ENCODE measurements around the gene EVPL.

EVPL gene

GRCh38 chr17:76000016-76000754 lies 26.9 kb downstream of the EVPL start:
- no peak for DNase-seq (ENCODE audit: low read depth, low spot score)
- H3K9ac ChIP-seq (ENCODE audit: insufficient read length): no peak overlapping the region
- no peak overlapping the region for H3K4me3 ChIP-seq
- TF ChIP-seq FOXP2 (optimal IDR thresholded peaks at IDR 0.05; ENCODE audit: control extremely low read depth, extremely low read length, insufficient read depth) (no peak), POLR2AphosphoS5 (IDR thresholded peaks at IDR 0.05; ENCODE audit: borderline replicate concordance, low read depth, low read length) (no peak), EZH2 (IDR thresholded peaks at IDR 0.05) (no peak)
- H3K27ac ChIP-seq: no peak overlapping the region
- no peaks in the 10 kb centered on the region for H3K36me3 ChIP-seq (ENCODE audit: insufficient read depth, low read length)
- H3K9me3 ChIP-seq (ENCODE audit: low read depth, low read length): no peaks in the 10 kb centered on the region

- H3K9me3 ChIP-seq (ENCODE audit: low read depth, low read length): no peaks in the 10 kb centered on the region
- H3K9ac ChIP-seq (ENCODE audit: insufficient read length): no peak overlapping the region
- no peaks in the 10 kb centered on the region for H3K36me3 ChIP-seq (ENCODE audit: insufficient read depth, low read length)
- DNase-seq (ENCODE audit: low read depth, low spot score): no peak
- no peak overlapping the region for H3K27ac ChIP-seq
- no peak for TF ChIP-seq EZH2 (IDR thresholded peaks at IDR 0.05)
- no peak for TF ChIP-seq POLR2AphosphoS5 (IDR thresholded peaks at IDR 0.05; ENCODE audit: borderline replicate concordance, low read depth, low read length)
- TF ChIP-seq FOXP2 (optimal IDR thresholded peaks at IDR 0.05; ENCODE audit: control extremely low read depth, extremely low read length, insufficient read depth): no peak
- H3K4me3 ChIP-seq: no peak overlapping the region
Observed at GRCh38 chr17:75998327-75998795, 28.7 kb downstream of the EVPL start.

- no peaks in the 10 kb centered on the region for H3K9me3 ChIP-seq (ENCODE audit: low read depth, low read length)
- no peak overlapping the region for H3K4me3 ChIP-seq
- DNase-seq (ENCODE audit: low read depth, low spot score): no peak
- no peaks in the 10 kb centered on the region for H3K36me3 ChIP-seq (ENCODE audit: insufficient read depth, low read length)
- H3K27ac ChIP-seq: no peak overlapping the region
- TF ChIP-seq FOXP2 (optimal IDR thresholded peaks at IDR 0.05; ENCODE audit: control extremely low read depth, extremely low read length, insufficient read depth): no peak
- TF ChIP-seq EZH2 (IDR thresholded peaks at IDR 0.05): no peak
- no peak for TF ChIP-seq POLR2AphosphoS5 (IDR thresholded peaks at IDR 0.05; ENCODE audit: borderline replicate concordance, low read depth, low read length)
- no peak overlapping the region for H3K9ac ChIP-seq (ENCODE audit: insufficient read length)
Observed at GRCh38 chr17:75996665-75997590, 30.2 kb downstream of the EVPL start.

GRCh38 chr17:75995385-75995925 lies 31.7 kb downstream of the EVPL start:
- Histone ChIP-seq H3K9me3 (ENCODE audit: low read depth, low read length) (no peaks in the 10 kb centered on the region), H3K9ac (ENCODE audit: insufficient read length) (no peak overlapping the region), H3K4me3 (no peak overlapping the region), H3K36me3 (ENCODE audit: insufficient read depth, low read length) (no peaks in the 10 kb centered on the region; the same call in 1 of the 2 replicates), H3K27ac (no peak overlapping the region)
- DNase-seq (ENCODE audit: low read depth, low spot score): no peak
- TF ChIP-seq FOXP2 (optimal IDR thresholded peaks at IDR 0.05; ENCODE audit: control extremely low read depth, extremely low read length, insufficient read depth): no peak
- no peak for TF ChIP-seq EZH2 (IDR thresholded peaks at IDR 0.05)
- TF ChIP-seq POLR2AphosphoS5 (IDR thresholded peaks at IDR 0.05; ENCODE audit: borderline replicate concordance, low read depth, low read length): no peak

- H3K27ac ChIP-seq: no peak overlapping the region
- no peaks in the 10 kb centered on the region for H3K9me3 ChIP-seq (ENCODE audit: low read depth, low read length)
- no peak for DNase-seq (ENCODE audit: low read depth, low spot score)
- TF ChIP-seq POLR2AphosphoS5 (IDR thresholded peaks at IDR 0.05; ENCODE audit: borderline replicate concordance, low read depth, low read length) (no peak), FOXP2 (optimal IDR thresholded peaks at IDR 0.05; ENCODE audit: control extremely low read depth, extremely low read length, insufficient read depth) (no peak), EZH2 (IDR thresholded peaks at IDR 0.05) (no peak)
- no peaks in the 10 kb centered on the region; the same call in 1 of the 2 replicates for H3K36me3 ChIP-seq (ENCODE audit: insufficient read depth, low read length)
- H3K4me3 ChIP-seq: no peak overlapping the region
- H3K9ac ChIP-seq (ENCODE audit: insufficient read length): no peak overlapping the region
Observed at GRCh38 chr17:75994802-75995370, 32.2 kb downstream of the EVPL start.

GRCh38 chr17:75991396-75991795 lies 35.7 kb downstream of the EVPL start:
- no peak overlapping the region for H3K27ac ChIP-seq
- no peak for DNase-seq (ENCODE audit: low read depth, low spot score)
- H3K9me3 ChIP-seq (ENCODE audit: low read depth, low read length): no peaks in the 10 kb centered on the region
- H3K36me3 ChIP-seq (ENCODE audit: insufficient read depth, low read length): no peaks in the 10 kb centered on the region; the same call in 1 of the 2 replicates
- TF ChIP-seq POLR2AphosphoS5 (IDR thresholded peaks at IDR 0.05; ENCODE audit: borderline replicate concordance, low read depth, low read length): no peak
- TF ChIP-seq FOXP2 (optimal IDR thresholded peaks at IDR 0.05; ENCODE audit: control extremely low read depth, extremely low read length, insufficient read depth): no peak
- TF ChIP-seq EZH2 (IDR thresholded peaks at IDR 0.05): no peak
- H3K4me3 ChIP-seq: no peak overlapping the region
- no peak overlapping the region for H3K9ac ChIP-seq (ENCODE audit: insufficient read length)

GRCh38 chr17:75987041-75987440 lies 40.1 kb downstream of the EVPL start:
- Histone ChIP-seq H3K9ac (ENCODE audit: insufficient read length) (no peak overlapping the region), H3K36me3 (ENCODE audit: insufficient read depth, low read length) (no peaks in the 10 kb centered on the region; the same call in 1 of the 2 replicates), H3K4me3 (no peak overlapping the region), H3K9me3 (ENCODE audit: low read depth, low read length) (no peaks in the 10 kb centered on the region), H3K27ac (no peak overlapping the region)
- DNase-seq (ENCODE audit: low read depth, low spot score): no peak
- TF ChIP-seq POLR2AphosphoS5 (IDR thresholded peaks at IDR 0.05; ENCODE audit: borderline replicate concordance, low read depth, low read length) (no peak), FOXP2 (optimal IDR thresholded peaks at IDR 0.05; ENCODE audit: control extremely low read depth, extremely low read length, insufficient read depth) (no peak), EZH2 (IDR thresholded peaks at IDR 0.05) (no peak)

All from SK-N-MC (cell line).